ENCODE measurements around the gene LGR6. TPM values are rescaled to one million over a fixed set of nuclear protein-coding genes. Genes with fewer than 3 reads are reported as not detected.

LGR6 gene
- total and polyA plus RNA-seq, 3 donors from 2014 or later = 8.1 to 18.4 (median 8.3) TPM

GRCh38 chr1:202182040-202182877 is 11.3 kb upstream of the LGR6 start:
- TF ChIP-seq, protein P1, sequence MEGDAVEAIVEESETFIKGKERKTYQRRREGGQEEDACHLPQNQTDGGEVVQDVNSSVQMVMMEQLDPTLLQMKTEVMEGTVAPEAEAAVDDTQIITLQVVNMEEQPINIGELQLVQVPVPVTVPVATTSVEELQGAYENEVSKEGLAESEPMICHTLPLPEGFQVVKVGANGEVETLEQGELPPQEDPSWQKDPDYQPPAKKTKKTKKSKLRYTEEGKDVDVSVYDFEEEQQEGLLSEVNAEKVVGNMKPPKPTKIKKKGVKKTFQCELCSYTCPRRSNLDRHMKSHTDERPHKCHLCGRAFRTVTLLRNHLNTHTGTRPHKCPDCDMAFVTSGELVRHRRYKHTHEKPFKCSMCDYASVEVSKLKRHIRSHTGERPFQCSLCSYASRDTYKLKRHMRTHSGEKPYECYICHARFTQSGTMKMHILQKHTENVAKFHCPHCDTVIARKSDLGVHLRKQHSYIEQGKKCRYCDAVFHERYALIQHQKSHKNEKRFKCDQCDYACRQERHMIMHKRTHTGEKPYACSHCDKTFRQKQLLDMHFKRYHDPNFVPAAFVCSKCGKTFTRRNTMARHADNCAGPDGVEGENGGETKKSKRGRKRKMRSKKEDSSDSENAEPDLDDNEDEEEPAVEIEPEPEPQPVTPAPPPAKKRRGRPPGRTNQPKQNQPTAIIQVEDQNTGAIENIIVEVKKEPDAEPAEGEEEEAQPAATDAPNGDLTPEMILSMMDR (IDR thresholded peaks at IDR 0.05) = no peak
- TF ChIP-seq POLR2A (IDR thresholded peaks at IDR 0.05) = no peak
- H3K27ac ChIP-seq = no peak overlapping the region
- DNase-seq = no peak
- no peaks in the 10 kb centered on the region for H3K9me3 ChIP-seq
- no peaks in the 10 kb centered on the region for H3K27me3 ChIP-seq
- WGBS, 2 donors = 87 to 93% methylated on average over 8 of the region's 8 CpGs
- no peaks in the 10 kb centered on the region for H3K4me1 ChIP-seq
- no peak overlapping the region for H3K4me3 ChIP-seq
- intact Hi-C loops (cut with DNase I; ENCODE audit: low total_unique reads) = no loop called here
- H3K36me3 ChIP-seq (ENCODE audit: low read depth, missing control alignments) = no peaks in the 10 kb centered on the region

- Histone ChIP-seq H3K4me1 (no peaks in the 10 kb centered on the region), H3K9me3 (no peaks in the 10 kb centered on the region), H3K27ac (no peak overlapping the region), H3K4me3 (no peak overlapping the region), H3K27me3 (no peaks in the 10 kb centered on the region), H3K36me3 (ENCODE audit: low read depth, missing control alignments) (no peaks in the 10 kb centered on the region)
- peak; percentile 90 for DNase-seq
- TF ChIP-seq POLR2A (IDR thresholded peaks at IDR 0.05) = no peak
- TF ChIP-seq, protein P1 (IDR thresholded peaks at IDR 0.05) = peak; percentile 56 to 76 (median 65)
- WGBS, 2 donors = 40 to 42% methylated on average over 17 to 19 of the region's 19 CpGs
- intact Hi-C loops (cut with DNase I; ENCODE audit: low total_unique reads) = loop anchor here (5.0 kb wide), 1 partner anchor 132 kb away; no protein-coding TSS in a partner anchor
Observed at GRCh38 chr1:202184750-202185460, 8.7 kb upstream of the LGR6 start.

DNA sequence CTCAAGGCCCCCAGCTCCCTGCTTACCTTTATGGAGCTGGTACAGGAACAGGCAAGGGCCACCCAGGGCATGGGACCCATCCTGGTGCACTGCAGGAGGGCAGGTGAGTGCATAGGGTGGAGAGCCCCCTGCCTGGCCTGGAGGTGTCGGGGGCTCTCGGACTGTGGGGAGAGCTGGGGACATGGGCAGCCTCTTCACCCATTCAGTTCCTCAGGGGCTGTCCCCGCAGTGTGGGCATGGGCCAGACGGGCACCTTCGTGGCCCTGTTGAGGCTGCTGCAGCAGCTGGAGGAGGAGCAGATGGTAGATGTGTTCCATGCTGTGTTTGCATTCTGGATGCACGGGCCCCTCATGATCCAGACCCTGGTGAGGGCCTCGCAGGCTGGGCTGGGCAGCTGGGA is 7.3 kb upstream of the LGR6 start:
- no peaks in the 10 kb centered on the region for H3K27me3 ChIP-seq
- DNase-seq = no peak
- no peak overlapping the region for H3K4me3 ChIP-seq
- TF ChIP-seq POLR2A (IDR thresholded peaks at IDR 0.05) = no peak
- TF ChIP-seq, protein P1 (IDR thresholded peaks at IDR 0.05) = no peak
- intact Hi-C loops (cut with DNase I; ENCODE audit: low total_unique reads) = loop anchor here (5.0 kb wide), 1 partner anchor 131 kb away; no protein-coding TSS in a partner anchor
- no peaks in the 10 kb centered on the region for H3K36me3 ChIP-seq (ENCODE audit: low read depth, missing control alignments)
- H3K27ac ChIP-seq = no peak overlapping the region
- H3K4me1 ChIP-seq = no peaks in the 10 kb centered on the region
- 88 to 91% methylated on average over 5 to 7 of the region's 7 CpGs for WGBS, 2 donors
- no peaks in the 10 kb centered on the region for H3K9me3 ChIP-seq

DNA sequence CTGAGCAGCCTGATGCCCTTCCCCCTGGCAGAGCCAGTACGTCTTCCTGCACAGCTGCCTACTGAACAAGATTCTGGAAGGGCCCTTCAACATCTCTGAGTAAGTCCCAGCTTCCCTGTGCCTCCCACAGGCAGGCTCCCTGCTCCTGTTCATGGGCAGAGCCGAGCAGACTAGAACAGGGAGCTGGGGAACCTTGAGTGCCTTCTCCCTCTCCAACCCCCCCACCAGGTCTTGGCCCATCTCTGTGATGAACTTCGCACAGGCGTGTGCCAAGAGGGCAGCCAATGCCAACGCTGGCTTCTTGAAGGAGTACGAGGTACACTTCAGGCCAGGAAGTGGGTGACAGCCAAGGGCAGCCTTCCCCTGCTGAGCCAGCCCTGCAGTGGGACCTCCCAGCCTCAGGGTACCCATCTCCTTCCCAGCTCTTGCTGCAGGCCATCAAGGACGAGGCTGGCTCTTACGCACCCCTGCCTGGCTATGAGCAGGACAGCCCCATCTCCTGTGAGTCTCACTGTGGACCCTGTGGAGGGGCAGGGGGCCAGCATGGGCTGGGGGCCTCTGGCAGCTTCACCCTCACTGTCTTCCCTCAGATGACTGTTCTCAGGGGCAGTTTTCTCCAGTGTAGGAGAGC is 6.4 kb upstream of the LGR6 start:
- no peak overlapping the region for H3K4me3 ChIP-seq
- no peaks in the 10 kb centered on the region for H3K27me3 ChIP-seq
- no peak for TF ChIP-seq POLR2A (IDR thresholded peaks at IDR 0.05)
- TF ChIP-seq, protein P1 (IDR thresholded peaks at IDR 0.05) = no peak
- no peaks in the 10 kb centered on the region for H3K36me3 ChIP-seq (ENCODE audit: low read depth, missing control alignments)
- WGBS, 2 donors = 69 to 86% methylated on average over 2 to 8 of the region's 8 CpGs
- no peaks in the 10 kb centered on the region for H3K9me3 ChIP-seq
- no peaks in the 10 kb centered on the region for H3K4me1 ChIP-seq
- no peak for DNase-seq
- intact Hi-C loops (cut with DNase I; ENCODE audit: low total_unique reads) = loop anchor here (5.0 kb wide), 1 partner anchor 130 kb away; no protein-coding TSS in a partner anchor
- H3K27ac ChIP-seq = no peak overlapping the region

Measured in testis (tissue), 3 donors.